ENCODE data around the gene CYP27C1. TPM values are rescaled to one million over a fixed set of nuclear protein-coding genes. Genes with fewer than 3 reads are reported as not detected.

The CYP27C1 gene
- total RNA-seq, 1 experiment from 2014 or later, result not detected

DNA sequence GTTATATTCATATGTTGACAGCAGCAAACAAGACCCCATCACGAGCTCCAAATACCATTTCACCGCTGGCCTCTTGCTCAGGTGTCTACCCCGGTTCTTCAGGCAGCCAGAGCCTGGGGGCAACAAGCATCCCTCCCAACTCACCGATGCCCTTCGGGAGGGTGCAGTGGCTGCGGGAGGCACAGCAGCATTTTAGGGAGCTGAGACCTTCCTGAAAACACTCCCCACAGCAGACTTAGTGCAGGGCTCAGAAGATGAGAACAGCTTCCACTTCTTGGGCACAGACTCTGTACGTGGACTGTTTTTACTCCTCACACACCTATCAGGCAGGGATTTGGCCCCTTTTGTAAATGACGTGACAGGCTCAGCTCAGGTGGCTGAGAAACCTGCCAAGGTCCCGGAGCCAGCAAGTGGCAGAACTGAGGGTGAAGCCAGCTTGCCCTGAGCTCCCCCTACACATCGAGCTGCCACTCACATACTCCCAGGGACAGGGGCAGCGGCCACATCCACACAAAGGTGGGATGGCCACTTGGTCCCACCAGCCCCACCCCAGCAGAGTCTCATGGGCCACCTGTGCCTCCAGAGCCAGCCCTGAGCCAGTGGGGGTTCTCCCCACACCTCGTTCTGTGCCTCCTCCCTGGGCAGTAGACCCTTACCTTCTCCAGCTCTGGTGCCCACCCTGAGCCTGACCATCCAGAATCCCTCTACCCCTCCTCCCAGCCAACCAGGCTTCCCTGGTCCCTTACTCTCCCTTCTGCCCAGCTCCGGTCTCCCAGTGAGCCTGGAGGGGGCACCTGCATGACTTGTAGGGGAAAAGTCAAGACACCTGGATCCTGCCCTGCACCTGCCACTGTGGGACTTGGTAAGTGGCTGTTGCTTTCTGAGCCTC is 28.5 kb downstream of the CYP27C1 start:
- H3K36me3 ChIP-seq (ENCODE audit: control insufficient read depth in 1 of 2, insufficient read depth in 2 of 2, low read length in 2 of 2), result no peaks in the 10 kb centered on the region
- no peaks in the 10 kb centered on the region for H3K79me2 ChIP-seq (ENCODE audit: insufficient read depth, low read length)
- ATAC-seq (no peak), DNase-seq (ENCODE audit: low read depth, low spot score) (no peak)
- H3K9me3 ChIP-seq (ENCODE audit: control insufficient read depth in 1 of 2, insufficient read depth in 1 of 2, low read depth in 1 of 2, low read length in 2 of 2), result no peaks in the 10 kb centered on the region
- H2AFZ ChIP-seq (ENCODE audit: low read depth, low read length, poor library complexity, severe bottlenecking), result no peak overlapping the region
- CTCF ChIA-PET, result no interaction called here
- no peaks in the 10 kb centered on the region for H3K27me3 ChIP-seq (ENCODE audit: insufficient read depth, low read length)
- no peaks in the 10 kb centered on the region for H4K20me1 ChIP-seq (ENCODE audit: insufficient read depth)
- no peaks in the 10 kb centered on the region for H3K9me2 ChIP-seq (ENCODE audit: insufficient read depth)
- RAD21 ChIA-PET (ENCODE audit: low non-redundant PET in 1 of 2, low total read pairs in 2 of 2, uncharacterized antibody in 2 of 2, unreplicated experiment in 2 of 2), result no interaction called here
- no peaks in the 10 kb centered on the region for H3K4me1 ChIP-seq (ENCODE audit: control insufficient read depth in 1 of 2, insufficient read depth in 2 of 2, low read length in 2 of 2)
- H3K27ac ChIP-seq (ENCODE audit: low read depth, low read length), result no peak overlapping the region
- POLR2A ChIA-PET, result no interaction called here
- BruUV-seq (replicated peaks), result no TSS peak
- H3K9ac ChIP-seq (ENCODE audit: low read length), result no peak overlapping the region
- H3K4me2 ChIP-seq (ENCODE audit: low read length), result no peak overlapping the region
- no peak for TF ChIP-seq ZNF274 (IDR thresholded peaks at IDR 0.05; ENCODE audit: low read depth, low read length)
- no peak for TF ChIP-seq YY1 (IDR thresholded peaks at IDR 0.05; ENCODE audit: extremely low read depth, insufficient replicate concordance, low read depth, low read length)
- intact Hi-C loops (cut with micrococcal nuclease), result loop anchor here (10.0 kb wide), 1 partner anchor 483 kb away; the partner anchor contains the start of gene LIMS2
- no peak overlapping the region for H3K4me3 ChIP-seq (replicated peaks in 1 of 2; ENCODE audit: low read depth in 1 of 2, low read length in 2 of 2)

DNA sequence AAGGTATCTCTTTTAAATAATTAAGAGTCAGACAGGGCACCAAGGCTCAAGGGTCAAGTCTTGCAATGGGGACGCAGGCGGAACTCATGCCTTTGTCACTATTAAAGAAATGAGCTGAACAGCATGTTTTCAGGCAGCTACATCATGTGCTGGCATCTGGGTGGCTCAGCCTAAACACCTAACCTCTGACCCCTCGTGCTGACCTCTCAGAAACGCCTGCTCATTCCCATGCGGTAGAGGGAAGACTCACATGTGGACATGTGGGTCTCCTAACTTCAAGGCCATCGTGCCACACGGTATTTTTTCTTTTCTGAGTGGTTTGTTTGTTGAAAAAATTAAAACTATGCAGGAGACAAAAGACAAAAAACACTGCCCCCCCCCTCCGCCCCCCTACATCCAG is 31.3 kb downstream of the CYP27C1 start:
- ATAC-seq, result no peak
- no TSS peak for BruUV-seq (replicated peaks)
- TF ChIP-seq FOSL1 (IDR thresholded peaks at IDR 0.05; ENCODE audit: low read depth) (no peak), SIN3A (IDR thresholded peaks at IDR 0.05; ENCODE audit: low read depth) (no peak), CTCF (IDR thresholded peaks at IDR 0.05 in 2 of 3, conservative IDR thresholded peaks at IDR 0.05 in 1 of 3; ENCODE audit: borderline replicate concordance in 1 of 3, insufficient read depth in 1 of 3, low read depth in 2 of 3, low read length in 2 of 3) (no peak), POLR2AphosphoS5 (IDR thresholded peaks at IDR 0.05; ENCODE audit: low read depth, low read length) (no peak), EGR1 (IDR thresholded peaks at IDR 0.05; ENCODE audit: low read depth) (no peak), POLR2A (IDR thresholded peaks at IDR 0.05; ENCODE audit: borderline replicate concordance, extremely low read depth, insufficient read depth, insufficient read length) (no peak), ZNF274 (IDR thresholded peaks at IDR 0.05; ENCODE audit: low read depth, low read length) (no peak), ELF1 (IDR thresholded peaks at IDR 0.05; ENCODE audit: borderline replicate concordance, low read depth) (no peak), TCF7L2 (IDR thresholded peaks at IDR 0.05; ENCODE audit: borderline replicate concordance, extremely low read depth, insufficient read depth, insufficient read length) (no peak), RAD21 (IDR thresholded peaks at IDR 0.05; ENCODE audit: low read depth) (no peak), JUND (IDR thresholded peaks at IDR 0.05) (no peak)
- TF ChIP-seq, protein P1, sequence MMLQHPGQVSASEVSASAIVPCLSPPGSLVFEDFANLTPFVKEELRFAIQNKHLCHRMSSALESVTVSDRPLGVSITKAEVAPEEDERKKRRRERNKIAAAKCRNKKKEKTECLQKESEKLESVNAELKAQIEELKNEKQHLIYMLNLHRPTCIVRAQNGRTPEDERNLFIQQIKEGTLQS (IDR thresholded peaks at IDR 0.05), result no peak
- TF ChIP-seq, protein P2, sequence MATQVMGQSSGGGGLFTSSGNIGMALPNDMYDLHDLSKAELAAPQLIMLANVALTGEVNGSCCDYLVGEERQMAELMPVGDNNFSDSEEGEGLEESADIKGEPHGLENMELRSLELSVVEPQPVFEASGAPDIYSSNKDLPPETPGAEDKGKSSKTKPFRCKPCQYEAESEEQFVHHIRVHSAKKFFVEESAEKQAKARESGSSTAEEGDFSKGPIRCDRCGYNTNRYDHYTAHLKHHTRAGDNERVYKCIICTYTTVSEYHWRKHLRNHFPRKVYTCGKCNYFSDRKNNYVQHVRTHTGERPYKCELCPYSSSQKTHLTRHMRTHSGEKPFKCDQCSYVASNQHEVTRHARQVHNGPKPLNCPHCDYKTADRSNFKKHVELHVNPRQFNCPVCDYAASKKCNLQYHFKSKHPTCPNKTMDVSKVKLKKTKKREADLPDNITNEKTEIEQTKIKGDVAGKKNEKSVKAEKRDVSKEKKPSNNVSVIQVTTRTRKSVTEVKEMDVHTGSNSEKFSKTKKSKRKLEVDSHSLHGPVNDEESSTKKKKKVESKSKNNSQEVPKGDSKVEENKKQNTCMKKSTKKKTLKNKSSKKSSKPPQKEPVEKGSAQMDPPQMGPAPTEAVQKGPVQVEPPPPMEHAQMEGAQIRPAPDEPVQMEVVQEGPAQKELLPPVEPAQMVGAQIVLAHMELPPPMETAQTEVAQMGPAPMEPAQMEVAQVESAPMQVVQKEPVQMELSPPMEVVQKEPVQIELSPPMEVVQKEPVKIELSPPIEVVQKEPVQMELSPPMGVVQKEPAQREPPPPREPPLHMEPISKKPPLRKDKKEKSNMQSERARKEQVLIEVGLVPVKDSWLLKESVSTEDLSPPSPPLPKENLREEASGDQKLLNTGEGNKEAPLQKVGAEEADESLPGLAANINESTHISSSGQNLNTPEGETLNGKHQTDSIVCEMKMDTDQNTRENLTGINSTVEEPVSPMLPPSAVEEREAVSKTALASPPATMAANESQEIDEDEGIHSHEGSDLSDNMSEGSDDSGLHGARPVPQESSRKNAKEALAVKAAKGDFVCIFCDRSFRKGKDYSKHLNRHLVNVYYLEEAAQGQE (IDR thresholded peaks at IDR 0.05; ENCODE audit: low read depth), result no peak

More for the DNA sequence above, 31.3 kb downstream of the CYP27C1 start:
- Histone ChIP-seq H4K20me1 (ENCODE audit: insufficient read depth) (no peaks in the 10 kb centered on the region), H3K9ac (ENCODE audit: low read length) (no peak overlapping the region), H3K27me3 (ENCODE audit: insufficient read depth, low read length) (no peaks in the 10 kb centered on the region), H3K4me1 (ENCODE audit: control insufficient read depth in 1 of 2, insufficient read depth in 2 of 2, low read length in 2 of 2) (peaks cover 2 to 5% of the 10 kb centered on the region in 2 experiments; a peak in 2 of 4 replicates), H3K27ac (ENCODE audit: low read depth, low read length) (no peak overlapping the region), H3K4me2 (ENCODE audit: low read length) (no peak overlapping the region), H3K79me2 (ENCODE audit: insufficient read depth, low read length) (no peaks in the 10 kb centered on the region), H3K36me3 (ENCODE audit: control insufficient read depth in 1 of 2, insufficient read depth in 2 of 2, low read length in 2 of 2) (no peaks in the 10 kb centered on the region), H3K4me3 (replicated peaks in 1 of 2; ENCODE audit: low read depth in 1 of 2, low read length in 2 of 2) (no peak overlapping the region), H3K9me3 (ENCODE audit: control insufficient read depth in 1 of 2, insufficient read depth in 1 of 2, low read depth in 1 of 2, low read length in 2 of 2) (no peaks in the 10 kb centered on the region), H3K9me2 (ENCODE audit: insufficient read depth) (no peaks in the 10 kb centered on the region), H2AFZ (ENCODE audit: low read depth, low read length, poor library complexity, severe bottlenecking) (no peak overlapping the region)
- RAD21 ChIA-PET (ENCODE audit: low non-redundant PET in 1 of 2, low total read pairs in 2 of 2, uncharacterized antibody in 2 of 2, unreplicated experiment in 2 of 2), result no interaction called here
- intact Hi-C loops (cut with micrococcal nuclease), result no loop called here
- POLR2A ChIA-PET, result no interaction called here
- CTCF ChIA-PET, result no interaction called here
- no peak for DNase-seq (ENCODE audit: low read depth, low spot score)
